DMS53 (cell line): Measurements from ENCODE around the gene PANX2.
"Not testable (repeated sequence)": the region's sequence is repeated elsewhere in the genome, so short reads cannot be mapped to it uniquely, and the experiment has no call there.

Experiments used
- DNase-seq: peaks from one replicate; lab custom pipeline; 2025; lab: John Stamatoyannopoulos, UW

PANX2 gene

GRCh38 chr22:50199829-50200460, 29.4 kb downstream of the PANX2 start:
- DNase-seq: peak; percentile 48

- DNase-seq: peak; percentile 91
Measured at GRCh38 chr22:50200461-50201190, 30.1 kb downstream of the PANX2 start, which contains the start of gene SELENOO. Gene SELENOO (plus strand): TSS chr22:50201011. CDS start chr22:50201037, 26 bp downstream.

DNA sequence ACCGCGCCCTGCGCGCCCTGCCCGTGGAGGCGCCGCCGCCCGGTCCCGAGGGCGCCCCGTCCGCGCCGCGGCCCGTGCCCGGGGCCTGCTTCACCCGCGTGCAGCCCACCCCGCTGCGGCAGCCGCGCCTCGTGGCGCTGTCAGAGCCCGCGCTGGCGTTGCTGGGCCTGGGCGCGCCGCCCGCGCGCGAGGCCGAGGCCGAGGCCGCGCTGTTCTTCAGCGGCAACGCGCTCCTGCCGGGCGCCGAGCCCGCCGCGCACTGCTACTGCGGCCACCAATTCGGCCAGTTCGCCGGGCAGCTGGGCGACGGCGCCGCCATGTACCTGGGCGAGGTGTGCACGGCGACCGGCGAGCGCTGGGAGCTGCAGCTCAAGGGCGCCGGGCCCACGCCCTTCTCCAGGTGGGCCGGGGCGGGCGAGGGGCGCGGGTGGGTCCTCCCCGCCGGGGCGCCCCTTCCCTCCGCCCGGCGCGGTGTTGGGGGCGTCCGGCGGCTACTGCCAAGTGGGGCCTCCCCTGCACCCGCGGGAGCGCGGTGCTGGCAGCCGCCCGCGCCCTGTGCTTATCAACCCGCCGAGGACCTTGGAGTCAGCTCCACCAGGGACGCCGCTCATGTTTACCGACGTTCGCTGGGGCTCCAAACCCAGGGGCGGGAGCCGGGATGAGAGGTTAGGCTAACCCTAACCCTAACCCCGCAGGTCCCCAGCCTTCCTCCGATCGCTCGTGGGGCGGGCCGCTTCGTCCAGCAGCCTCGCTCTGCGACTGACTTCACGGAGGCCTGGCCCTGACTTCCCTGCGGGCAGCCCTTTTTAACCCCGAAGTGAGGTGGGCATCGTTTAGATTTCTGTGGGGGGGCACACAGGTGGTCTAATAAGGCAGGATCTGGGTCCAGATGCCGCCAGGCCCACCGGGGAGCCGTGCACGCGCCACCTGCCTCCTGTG, 30.9 kb downstream of the PANX2 start:
- DNase-seq: peak; percentile 58

DNA sequence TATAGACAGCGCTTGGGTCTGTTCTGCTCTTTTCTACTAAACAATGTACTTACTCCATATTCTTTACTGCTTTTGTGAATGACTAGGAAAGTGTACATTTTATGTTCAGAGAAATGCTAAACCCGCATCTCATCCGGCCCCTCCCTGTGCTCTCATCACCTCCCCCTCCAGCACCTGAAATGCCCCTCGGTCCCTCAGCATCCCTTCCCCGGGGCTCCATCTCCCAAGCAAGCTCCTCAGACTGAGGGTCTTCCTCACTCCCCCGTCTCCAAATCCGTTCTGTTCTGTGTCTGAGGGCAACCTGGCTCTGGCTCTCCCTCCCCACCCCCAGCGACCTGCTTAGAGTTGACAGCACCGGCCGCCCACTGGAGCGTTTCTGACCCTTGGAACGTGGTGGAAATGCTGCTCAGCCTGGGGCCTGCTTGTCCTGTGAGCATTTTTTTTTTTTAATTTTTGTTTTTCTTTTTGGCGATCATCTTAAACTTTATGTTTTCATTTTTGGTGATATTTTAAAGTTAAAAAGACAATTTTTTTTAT, 31.7 kb downstream of the PANX2 start:
- no peak for DNase-seq

GRCh38 chr22:50203288-50203687, 32.8 kb downstream of the PANX2 start:
- no peak for DNase-seq

DNA sequence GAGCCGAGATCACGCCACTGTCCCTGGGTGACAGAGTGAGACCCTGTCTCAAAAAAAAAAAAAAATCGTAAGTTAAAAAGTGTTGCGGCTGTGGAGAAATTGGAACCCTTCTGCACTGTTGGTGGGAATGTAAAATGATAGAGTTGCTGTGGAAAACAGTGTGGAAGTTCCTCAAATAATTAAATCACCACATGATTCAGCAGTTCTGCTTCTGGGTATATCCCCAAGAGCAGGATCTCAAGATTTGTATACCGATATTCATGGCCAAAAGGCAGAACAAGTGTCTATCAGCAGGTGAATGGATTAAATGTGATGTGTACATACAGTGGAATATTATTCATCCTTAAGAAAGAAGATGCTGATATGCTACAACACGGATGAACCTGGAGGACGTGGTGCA, 34.0 kb downstream of the PANX2 start:
- DNase-seq: no peak

- DNase-seq: not testable (repeated sequence)
Measured at GRCh38 chr22:50204998-50205397, 34.5 kb downstream of the PANX2 start.

GRCh38 chr22:50205781-50206569, 35.4 kb downstream of the PANX2 start:
- DNase-seq: no peak

DNA sequence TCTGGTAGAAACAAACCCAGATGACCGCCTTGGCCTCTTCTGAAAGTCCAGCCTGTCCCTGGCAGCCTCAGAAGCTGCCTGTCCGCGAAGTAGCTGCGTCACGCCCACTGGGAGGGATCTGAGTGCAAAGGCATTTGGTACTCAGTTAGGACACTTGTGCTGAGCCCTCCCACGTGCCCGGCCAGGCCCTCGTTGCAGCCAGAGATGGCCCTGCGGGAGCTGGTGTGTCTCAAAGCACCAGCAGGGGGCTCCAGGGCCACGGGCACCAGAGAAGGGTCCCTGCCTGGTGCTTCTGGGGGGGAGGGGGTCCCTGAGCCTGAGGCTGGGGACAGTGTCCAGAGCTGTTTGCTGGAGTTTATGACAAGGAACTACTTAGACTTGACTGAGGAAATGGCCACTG, 36.1 kb downstream of the PANX2 start:
- peak; percentile 41 for DNase-seq

- no peak for DNase-seq
Measured at GRCh38 chr22:50207383-50208140, 37.0 kb downstream of the PANX2 start.

DNA sequence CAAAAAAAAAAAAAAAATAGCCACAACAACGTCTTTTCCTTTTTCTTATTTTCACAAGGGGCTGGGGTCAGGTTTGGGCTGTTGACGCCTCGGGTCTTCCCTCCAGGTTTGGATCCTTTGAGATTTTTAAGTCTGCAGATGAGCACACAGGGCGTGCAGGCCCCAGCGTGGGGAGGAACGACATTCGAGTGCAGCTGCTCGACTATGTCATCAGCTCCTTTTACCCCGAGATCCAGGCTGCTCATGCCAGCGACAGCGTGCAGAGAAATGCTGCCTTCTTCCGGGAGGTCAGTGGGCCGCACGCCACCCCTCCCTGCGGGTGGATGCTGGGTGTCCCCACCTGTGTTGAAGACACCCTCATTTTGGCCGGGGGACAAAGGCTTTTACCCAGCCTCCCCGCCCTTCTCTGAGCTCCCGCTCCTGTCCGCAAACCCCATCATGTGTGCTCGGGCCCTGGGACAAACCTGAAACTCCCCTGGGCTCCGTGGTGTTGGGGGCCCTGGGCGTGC, 38.0 kb downstream of the PANX2 start:
- DNase-seq: no peak

- peak; percentile 25 for DNase-seq
Measured at GRCh38 chr22:50208939-50209892, 38.7 kb downstream of the PANX2 start.

- DNase-seq: peak; percentile 73
Measured at GRCh38 chr22:50209893-50210292, 39.4 kb downstream of the PANX2 start.

GRCh38 chr22:50210378-50211139, 40.0 kb downstream of the PANX2 start:
- DNase-seq: no peak

DNA sequence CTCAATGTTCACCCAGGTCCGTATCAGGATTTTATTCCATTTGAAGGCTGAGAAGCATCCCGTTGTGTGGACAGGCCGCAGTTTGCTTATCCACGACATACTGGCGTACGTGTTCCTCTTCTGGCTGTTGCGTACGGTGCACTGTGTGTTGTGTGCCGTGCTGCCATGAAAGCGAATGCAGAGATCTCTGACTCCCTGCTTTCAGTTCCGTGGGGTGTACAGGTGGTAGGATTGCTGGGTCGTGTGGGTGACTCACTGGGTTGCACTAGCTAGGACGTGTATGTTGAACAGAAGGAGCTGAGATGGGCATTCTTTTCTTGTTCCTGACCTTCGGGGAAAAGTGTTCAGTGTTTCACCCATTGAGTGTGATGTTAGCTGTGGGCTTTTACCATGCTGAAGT, 40.6 kb downstream of the PANX2 start:
- DNase-seq: no peak

DNA sequence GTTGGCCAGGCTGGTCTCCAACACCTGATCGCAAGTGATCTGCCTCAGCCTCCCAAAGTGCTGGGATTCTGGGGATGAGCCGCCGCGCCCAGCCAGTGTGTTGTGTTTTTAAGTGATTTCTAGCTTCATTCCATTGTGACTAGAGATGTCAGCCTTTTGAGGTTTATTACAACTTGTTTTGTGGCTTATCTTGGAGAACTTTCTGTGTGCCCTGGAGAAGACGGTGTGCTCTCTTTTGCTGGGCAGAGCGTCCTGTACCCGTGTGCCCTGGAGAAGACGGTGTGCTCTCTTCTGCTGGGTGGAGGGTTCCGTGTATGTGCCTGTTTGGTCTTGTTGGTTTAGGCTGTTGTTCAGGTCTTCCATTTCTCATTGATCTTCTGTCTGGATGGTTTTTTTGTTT, 42.7 kb downstream of the PANX2 start:
- DNase-seq: no peak

DNA sequence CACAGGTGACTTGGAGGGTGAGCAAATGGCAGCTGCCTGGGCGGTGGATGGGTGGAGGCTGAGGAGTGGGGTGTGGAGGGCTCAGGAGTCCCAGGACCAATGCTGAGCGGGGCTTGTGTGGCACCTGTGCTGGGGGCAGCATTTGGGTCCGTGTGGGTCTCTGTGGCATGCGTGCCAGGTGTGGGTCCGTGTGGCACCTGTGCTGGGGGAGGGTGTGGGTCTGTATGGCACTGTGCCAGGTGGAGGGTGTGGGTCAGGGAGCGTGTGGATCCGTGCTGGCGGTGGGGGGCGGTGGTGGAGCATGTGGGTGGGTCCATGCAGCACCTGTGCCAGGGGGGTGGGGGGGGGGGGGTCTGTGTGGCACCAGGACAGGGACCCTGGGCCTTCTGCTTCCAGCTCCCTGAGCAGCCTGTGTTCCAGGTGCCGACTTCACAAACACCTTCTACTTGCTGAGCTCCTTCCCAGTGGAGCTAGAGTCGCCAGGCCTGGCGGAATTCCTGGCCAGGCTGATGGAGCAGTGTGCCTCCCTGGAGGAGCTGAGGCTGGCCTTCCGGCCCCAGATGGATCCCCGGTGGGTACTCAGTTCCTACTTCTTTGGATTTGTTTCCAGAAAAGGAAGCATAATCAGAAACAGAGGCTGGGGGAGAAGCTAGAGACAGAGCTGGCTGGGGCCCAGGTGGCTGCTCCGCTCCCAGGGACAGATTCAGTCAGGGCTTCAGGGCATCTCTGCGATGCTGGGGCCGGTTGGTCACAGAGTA, 44.9 kb downstream of the PANX2 start:
- no peak for DNase-seq
